ENCODE results near the gene PRAMEF11. TPM values are rescaled to one million over a fixed set of nuclear protein-coding genes. Genes with fewer than 3 reads are reported as not detected.
"Not testable (repeated sequence)": the region's sequence is repeated elsewhere in the genome, so short reads cannot be mapped to it uniquely, and the experiment has no call there.

Gene PRAMEF11
- total and polyA plus RNA-seq, 2 of the 8 experiments (the other 6 are each of a cell fraction or from before 2014, with no cell fraction given), result not detected

DNA sequence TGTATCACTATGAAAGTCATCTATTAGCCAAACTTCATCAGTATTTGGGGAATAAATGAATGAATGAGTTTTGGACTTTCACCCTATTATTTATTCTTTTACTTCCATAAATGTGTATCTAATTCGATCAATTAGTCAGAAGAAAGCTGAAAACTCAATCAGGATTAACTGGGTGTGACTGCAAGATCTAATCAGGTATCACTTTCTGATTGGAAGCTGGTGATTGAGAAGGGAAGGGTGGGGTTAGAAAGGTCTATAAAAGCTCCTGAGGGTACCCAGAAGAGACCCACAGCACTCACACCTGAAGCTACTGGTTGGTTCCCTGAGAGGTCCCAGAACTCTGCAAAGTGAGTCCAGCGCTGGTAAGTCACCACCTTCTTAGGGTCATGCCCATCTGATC lies 25.6 kb upstream of the PRAMEF11 start, which contains the start of gene PRAMEF2:
Gene PRAMEF2, plus strand, starts transcription at position 301 of the 400 bp plus-strand sequence. CDS start 1,924 bp downstream, outside the sequence.
- H3K27me3 ChIP-seq (replicated peaks in 1 of 4; ENCODE audit: control insufficient read depth in 3 of 4, extremely low read depth in 1 of 4, insufficient read depth in 3 of 4, low read length in 3 of 4); H4K91ac ChIP-seq (replicated peaks; ENCODE audit: insufficient read length, low read length); H2BK120ac ChIP-seq (replicated peaks; ENCODE audit: low read depth, low read length); H3K23me2 ChIP-seq (ENCODE audit: low read depth, low read length); H3K79me1 ChIP-seq (ENCODE audit: low read depth, low read length); H3K14ac ChIP-seq (ENCODE audit: insufficient read length); H2BK5ac ChIP-seq (ENCODE audit: low read depth, low read length); FAIRE-seq; H3K9ac ChIP-seq (replicated peaks in 1 of 4; ENCODE audit: extremely low read depth in 1 of 4, low read depth in 3 of 4, low read length in 3 of 4); H3K36me3 ChIP-seq (ENCODE audit: control insufficient read depth in 2 of 4, insufficient read depth in 4 of 4, low read length in 3 of 4); H3K4ac ChIP-seq (replicated peaks; ENCODE audit: insufficient read length, low read depth, low read length); H3K4me3 ChIP-seq (ENCODE audit: extremely low read depth in 1 of 4, insufficient read depth in 2 of 4, low read depth in 3 of 4, low read length in 4 of 4); H3K27ac ChIP-seq (ENCODE audit: low read depth, low read length); H4K8ac ChIP-seq (ENCODE audit: extremely low read depth, insufficient read depth, low read length); POLR2A ChIA-PET (ENCODE audit: partially characterized antibody); H3K4me2 ChIP-seq (ENCODE audit: insufficient read depth in 1 of 2, low read depth in 2 of 2, low read length in 2 of 2); H2BK15ac ChIP-seq (ENCODE audit: low read length); H3K18ac ChIP-seq (ENCODE audit: extremely low read depth, low read length); H2BK12ac ChIP-seq (ENCODE audit: low read depth, low read length); H2AFZ ChIP-seq (ENCODE audit: low read length); H4K20me1 ChIP-seq (replicated peaks in 1 of 2; ENCODE audit: control insufficient read depth in 1 of 2, insufficient read depth in 2 of 2, low read length in 2 of 2); H2BK20ac ChIP-seq (ENCODE audit: low read length); H4K5ac ChIP-seq (ENCODE audit: insufficient read length, low read depth, low read length); CTCF ChIA-PET (ENCODE audit: partially characterized antibody); H2AK5ac ChIP-seq (ENCODE audit: low read depth, low read length); H3K56ac ChIP-seq (replicated peaks; ENCODE audit: insufficient read length, low read depth, low read length); H3K23ac ChIP-seq (ENCODE audit: insufficient read length); DNase-seq (ENCODE audit: low read depth in 1 of 2, low spot score in 2 of 2); H3K4me1 ChIP-seq (replicated peaks in 1 of 4; ENCODE audit: control insufficient read depth in 3 of 4, insufficient read depth in 4 of 4, low read length in 3 of 4); H3K79me2 ChIP-seq (ENCODE audit: control insufficient read depth in 1 of 2, insufficient read depth in 2 of 2, low read length in 2 of 2): not testable (repeated sequence)
- WGBS, 2 experiments (ENCODE audit: extremely low coverage in 1 of 2, insufficient coverage in 1 of 2, insufficient read length in 1 of 2, insufficient replicate concordance in 2 of 2, low coverage in 1 of 2, low lambda C conversion rate in 2 of 2, missing lambda C conversion rate in 1 of 2), result 45% methylated on average over 2 of the region's 2 CpGs; no CpG with 5 or more reads in 1 of the 2 experiments
- peaks cover 16 to 56% of the 10 kb centered on the region in 2 experiments; a peak in 3 of 4 replicates for H3K9me3 ChIP-seq (ENCODE audit: insufficient read depth in 2 of 2, low read depth in 1 of 2, low read length in 1 of 2)
